ENCODE measurements around the gene BABAM2. TPM values are rescaled to one million over a fixed set of nuclear protein-coding genes. Genes with fewer than 3 reads are reported as not detected.

BABAM2 gene
- total RNA-seq, 1 donor from 2014 or later, result 33.9 TPM

- no peak for DNase-seq (ENCODE audit: low spot score)
- no peak overlapping the region for H3K27ac Mint-ChIP-seq (ENCODE audit: unreplicated experiment)
- no peak overlapping the region for H3K4me3 Mint-ChIP-seq (ENCODE audit: unreplicated experiment)
- peaks cover 8% of the 10 kb centered on the region for H3K4me1 Mint-ChIP-seq (ENCODE audit: low read depth)
- no peaks in the 10 kb centered on the region for H3K9me3 Mint-ChIP-seq (ENCODE audit: low read depth)
- no peak for TF ChIP-seq CTCF (IDR thresholded peaks at IDR 0.05)
- no peaks in the 10 kb centered on the region for H3K36me3 Mint-ChIP-seq (ENCODE audit: low read depth)
- no peaks in the 10 kb centered on the region for H3K27me3 Mint-ChIP-seq (ENCODE audit: low read depth)
Measured at GRCh38 chr2:28035163-28035690, 144.7 kb downstream of the BABAM2 start.

- Mint-ChIP-seq H3K36me3 (ENCODE audit: low read depth) (no peaks in the 10 kb centered on the region), H3K4me3 (ENCODE audit: unreplicated experiment) (no peak overlapping the region), H3K4me1 (ENCODE audit: low read depth) (peaks cover 4% of the 10 kb centered on the region), H3K9me3 (ENCODE audit: low read depth) (no peaks in the 10 kb centered on the region), H3K27ac (ENCODE audit: unreplicated experiment) (no peak overlapping the region), H3K27me3 (ENCODE audit: low read depth) (no peaks in the 10 kb centered on the region)
- DNase-seq (ENCODE audit: low spot score), result no peak
- TF ChIP-seq CTCF (IDR thresholded peaks at IDR 0.05), result no peak
Measured at GRCh38 chr2:28035816-28036215, 145.3 kb downstream of the BABAM2 start.

- no peak for TF ChIP-seq CTCF (IDR thresholded peaks at IDR 0.05)
- Mint-ChIP-seq H3K9me3 (ENCODE audit: low read depth) (no peaks in the 10 kb centered on the region), H3K27ac (ENCODE audit: unreplicated experiment) (no peak overlapping the region), H3K27me3 (ENCODE audit: low read depth) (no peaks in the 10 kb centered on the region), H3K4me3 (ENCODE audit: unreplicated experiment) (no peak overlapping the region), H3K4me1 (ENCODE audit: low read depth) (peaks cover 4% of the 10 kb centered on the region), H3K36me3 (ENCODE audit: low read depth) (no peaks in the 10 kb centered on the region)
- no peak for DNase-seq (ENCODE audit: low spot score)
Measured at GRCh38 chr2:28036307-28036706, 145.8 kb downstream of the BABAM2 start.

GRCh38 chr2:28038722-28039121 lies 148.2 kb downstream of the BABAM2 start:
- Mint-ChIP-seq H3K36me3 (ENCODE audit: low read depth) (peaks cover 2% of the 10 kb centered on the region), H3K4me1 (ENCODE audit: low read depth) (peaks cover 4% of the 10 kb centered on the region), H3K27ac (ENCODE audit: unreplicated experiment) (no peak overlapping the region), H3K4me3 (ENCODE audit: unreplicated experiment) (no peak overlapping the region), H3K27me3 (ENCODE audit: low read depth) (no peaks in the 10 kb centered on the region), H3K9me3 (ENCODE audit: low read depth) (no peaks in the 10 kb centered on the region)
- DNase-seq (ENCODE audit: low spot score), result no peak
- TF ChIP-seq CTCF (IDR thresholded peaks at IDR 0.05), result no peak

- peaks cover 2% of the 10 kb centered on the region for H3K36me3 Mint-ChIP-seq (ENCODE audit: low read depth)
- H3K4me1 Mint-ChIP-seq (ENCODE audit: low read depth), result peaks cover 19% of the 10 kb centered on the region
Measured at GRCh38 chr2:28045676-28046351, 155.3 kb downstream of the BABAM2 start.

More at GRCh38 chr2:28045676-28046351, 155.3 kb downstream of the BABAM2 start:
- DNase-seq (ENCODE audit: low spot score), result no peak
- Mint-ChIP-seq H3K27ac (ENCODE audit: unreplicated experiment) (no peak overlapping the region), H3K9me3 (ENCODE audit: low read depth) (no peaks in the 10 kb centered on the region), H3K27me3 (ENCODE audit: low read depth) (no peaks in the 10 kb centered on the region), H3K4me3 (ENCODE audit: unreplicated experiment) (no peak overlapping the region)
- TF ChIP-seq CTCF (IDR thresholded peaks at IDR 0.05), result no peak
